NK-92 treated with Interleukin-12 subunit alpha and Interleukin-12 subunit beta, amount 100 ng/mL, for 24 hours (cell line): Measurements from ENCODE around the gene TBC1D9B.

Source experiments
- DNase-seq: peaks from one replicate; lab custom pipeline; 2025; lab: John Stamatoyannopoulos, UW

TBC1D9B gene

GRCh38 chr5:179906795-179907555 is 722 bp downstream of the TBC1D9B start:
- no peak for DNase-seq

DNA sequence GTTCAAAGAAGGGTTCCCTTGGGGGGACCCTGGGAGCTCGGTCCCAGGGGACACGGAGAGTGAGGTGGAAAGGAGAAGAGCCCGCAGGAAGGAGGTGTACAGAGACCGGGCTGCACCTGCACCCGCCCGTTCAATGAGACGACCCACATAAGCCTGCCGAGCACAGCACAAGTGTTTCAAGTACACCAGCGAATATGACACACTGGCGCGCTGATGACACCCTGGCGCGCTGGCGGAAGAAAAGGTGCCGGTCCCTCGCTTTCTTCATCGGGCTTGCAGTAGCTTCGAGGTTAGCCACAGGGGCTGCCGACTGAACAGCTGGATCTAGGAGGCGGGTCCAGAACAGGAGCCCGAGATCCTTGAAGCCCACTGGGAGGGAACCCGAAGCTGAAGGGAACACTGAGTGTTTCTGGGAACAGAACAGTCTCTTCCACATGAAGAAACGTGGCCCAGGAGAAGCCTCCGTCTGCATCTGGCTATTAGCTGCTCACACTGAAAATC is 1.4 kb downstream of the TBC1D9B start:
- no peak for DNase-seq

DNA sequence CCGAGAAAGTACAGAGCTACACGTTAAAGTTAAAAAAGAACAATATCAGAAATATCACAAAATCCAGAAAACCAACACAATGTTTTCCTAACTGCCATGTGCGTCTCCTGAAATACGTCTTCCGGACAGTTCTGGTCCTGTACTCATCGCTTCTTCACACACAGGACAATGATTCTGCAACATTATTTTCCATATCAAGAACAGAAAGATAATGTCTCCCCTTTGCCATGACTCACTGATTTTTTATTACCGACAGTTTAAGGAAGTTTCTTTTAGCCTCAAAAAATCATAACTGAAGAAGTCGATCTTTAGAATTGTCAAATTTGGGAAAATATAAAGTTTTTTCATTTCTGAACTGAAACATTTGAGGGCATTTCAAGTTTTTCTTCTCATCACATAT is 2.5 kb downstream of the TBC1D9B start:
- DNase-seq = no peak

DNA sequence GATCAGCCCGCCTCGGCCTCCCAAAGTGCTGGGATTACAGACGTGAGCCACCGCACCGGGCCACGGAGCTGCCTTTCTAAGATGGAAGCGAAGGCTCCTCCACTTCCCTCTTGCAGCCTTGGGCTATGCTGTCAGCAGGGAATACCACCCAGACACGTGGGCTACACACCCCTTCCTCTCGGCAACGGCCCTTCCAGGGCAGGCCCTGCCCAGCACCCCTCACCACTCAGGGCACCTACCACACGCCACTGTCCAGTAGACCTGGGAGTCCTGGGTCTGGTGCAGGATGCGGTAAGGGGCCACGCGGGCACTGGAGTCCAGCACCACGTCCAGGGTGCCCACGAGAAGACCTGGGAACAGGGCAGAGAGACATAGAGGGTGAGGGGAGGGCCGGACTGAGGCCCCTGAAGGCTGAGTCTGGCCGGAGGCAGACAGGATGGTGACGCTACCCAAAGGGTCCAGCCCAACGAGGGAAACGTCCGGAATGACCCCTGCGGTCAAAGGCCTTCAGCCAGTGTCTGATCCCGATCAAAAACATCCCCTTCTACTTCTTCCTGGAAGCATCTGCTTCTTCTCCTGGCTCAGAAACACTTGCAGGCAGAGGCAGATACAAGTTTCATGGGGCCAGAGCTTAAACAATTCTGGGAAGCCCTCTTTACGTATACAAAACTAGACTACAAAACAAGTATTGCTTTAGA is 3.1 kb downstream of the TBC1D9B start:
- no peak for DNase-seq

DNA sequence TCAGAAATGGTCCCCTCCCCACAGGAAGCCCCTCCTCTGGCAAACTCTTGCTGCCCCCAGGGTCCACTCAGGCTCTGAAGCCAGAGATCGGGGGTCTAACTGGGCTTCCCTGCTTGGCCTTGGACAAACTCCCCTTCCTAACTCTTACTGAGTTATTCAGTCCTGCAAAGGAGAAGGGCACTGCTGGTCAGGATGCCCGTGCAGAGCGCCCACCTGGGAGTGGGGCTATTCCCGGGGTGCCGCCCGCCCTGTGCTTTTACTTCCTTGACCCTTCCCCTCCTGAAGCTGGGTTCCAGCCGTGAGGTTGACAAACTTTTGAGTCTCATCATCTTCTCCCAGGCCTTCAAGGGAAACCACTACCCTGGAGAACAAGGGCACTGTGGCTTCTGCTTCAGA is 4.9 kb downstream of the TBC1D9B start:
- DNase-seq = no peak

DNA sequence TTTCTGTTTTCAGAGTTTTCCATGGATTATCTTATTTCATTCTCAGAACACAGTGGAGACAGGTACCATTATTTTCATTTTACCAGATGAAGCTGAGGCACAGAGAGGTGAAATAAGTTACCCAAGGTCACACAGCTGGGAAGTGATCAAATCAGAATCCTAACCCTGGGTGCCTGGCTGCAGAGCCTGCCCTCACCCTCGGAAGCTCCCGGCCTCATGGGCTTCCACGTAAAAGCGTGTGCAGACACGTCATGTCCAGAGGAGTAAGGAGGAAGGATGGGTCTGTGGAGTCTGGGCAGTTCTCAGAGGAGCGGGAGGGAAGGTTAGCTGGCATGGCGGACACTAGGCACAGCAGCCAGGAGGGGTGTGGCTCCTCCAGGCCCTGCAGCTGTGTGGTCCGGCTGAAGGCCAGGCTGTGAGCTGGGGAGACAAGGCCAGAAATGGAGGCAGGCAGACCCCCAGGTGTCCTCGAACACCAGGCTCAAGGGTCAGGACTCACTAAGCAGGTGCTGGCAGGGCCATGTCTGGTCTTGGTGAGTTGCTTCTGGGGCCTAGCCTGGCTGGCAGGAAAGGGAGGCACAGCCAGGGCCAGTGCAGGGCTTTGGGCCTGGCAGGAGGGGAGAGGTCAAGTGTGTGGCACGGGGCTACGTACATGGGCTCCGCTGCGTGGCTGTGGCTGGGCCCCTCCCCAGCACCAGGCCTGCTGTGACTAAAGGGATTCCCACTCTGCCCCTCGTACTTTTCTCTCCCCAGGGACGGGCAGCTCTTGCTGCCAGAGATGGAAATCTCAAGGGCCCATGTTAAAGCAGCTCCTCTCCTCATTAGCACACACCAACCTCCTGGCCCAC is 5.6 kb downstream of the TBC1D9B start:
- no peak for DNase-seq

- no peak for DNase-seq
These were observed 6.2 kb downstream of the TBC1D9B start for GRCh38 chr5:179901462-179901861.

DNA sequence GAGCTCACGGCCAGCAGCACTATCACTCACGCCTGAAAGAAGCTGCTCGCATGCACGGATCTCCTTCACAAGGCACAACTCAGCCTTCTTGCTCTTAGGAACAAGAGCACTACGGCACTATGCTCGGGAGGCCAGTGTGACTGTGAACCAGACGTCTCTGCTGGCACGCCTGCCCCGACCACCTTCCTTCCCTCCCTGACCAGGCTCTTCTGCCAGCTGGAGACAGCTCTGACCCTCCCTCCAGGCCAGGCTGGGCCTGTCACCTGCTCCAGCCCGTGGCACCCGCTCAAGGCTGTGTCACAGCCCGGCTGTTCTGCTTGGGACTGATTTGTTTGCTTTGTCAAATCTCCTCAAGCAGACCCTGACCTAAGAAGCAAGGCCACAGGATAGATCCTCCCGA is 7.0 kb downstream of the TBC1D9B start:
- DNase-seq = no peak

DNA sequence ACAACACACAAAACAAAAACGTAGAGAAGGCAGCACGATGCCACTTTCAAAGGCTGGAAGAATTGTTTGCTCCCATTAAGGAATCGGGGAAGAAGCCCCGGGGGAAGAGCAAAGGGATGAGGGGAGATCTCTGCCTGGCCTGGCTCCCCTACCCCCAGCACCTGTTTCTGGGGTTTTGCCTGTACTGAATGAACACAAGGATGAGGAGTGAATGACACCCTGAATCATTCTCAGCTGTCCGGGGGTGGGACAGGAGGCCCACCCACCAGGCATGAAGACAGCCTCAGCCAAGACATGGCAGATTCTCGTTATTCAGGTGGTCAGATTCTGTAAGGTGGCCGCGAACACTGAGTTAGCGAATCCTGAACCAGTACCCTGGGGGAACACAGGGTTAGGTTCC is 7.5 kb downstream of the TBC1D9B start:
- DNase-seq = no peak

GRCh38 chr5:179895861-179896260 is 11.8 kb downstream of the TBC1D9B start:
- no peak for DNase-seq

DNA sequence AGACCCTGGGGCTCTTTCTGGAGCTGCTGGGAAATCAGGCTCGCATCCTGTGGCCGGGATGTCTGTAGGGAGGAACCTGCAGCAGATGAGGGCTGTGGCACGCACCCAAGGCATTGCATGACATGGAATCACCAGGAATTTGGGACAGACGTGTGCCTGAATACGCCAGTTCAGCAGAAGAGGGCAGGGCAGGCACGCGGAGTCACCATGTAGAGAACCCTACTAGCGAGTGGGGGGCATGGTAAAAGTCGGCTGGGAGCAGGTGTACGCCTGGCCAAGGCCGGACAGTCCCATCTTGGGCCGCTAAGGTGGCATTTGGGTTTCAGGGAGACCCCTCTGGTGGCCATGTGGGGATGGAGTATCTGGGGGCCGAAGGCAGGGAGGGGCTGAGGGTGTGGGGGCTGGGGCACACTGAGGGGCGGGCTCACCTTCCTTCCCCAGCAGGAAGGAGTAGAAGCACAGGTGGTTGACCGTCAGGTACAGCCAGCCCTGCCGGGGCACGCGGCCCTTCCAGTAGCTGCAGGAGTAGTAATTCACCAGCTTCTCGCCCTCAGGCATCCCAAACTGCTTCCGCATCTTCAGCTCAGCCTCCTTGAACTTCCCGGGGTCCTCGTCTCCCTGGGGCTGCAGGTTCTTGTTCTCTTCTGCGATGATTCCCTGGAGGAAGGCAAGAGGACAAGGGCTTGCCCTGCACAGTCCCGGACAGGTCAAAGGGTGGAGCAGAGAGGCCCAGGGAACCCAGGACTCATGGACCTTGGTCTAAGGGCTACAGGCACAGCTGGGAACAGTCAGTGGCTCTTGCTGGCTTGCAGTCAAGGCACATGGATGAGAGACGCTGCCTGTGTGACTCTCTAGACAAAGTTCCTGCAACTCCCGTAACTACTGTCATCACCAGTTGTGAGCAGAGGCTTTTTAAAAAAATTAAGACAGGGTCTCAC is 13.5 kb downstream of the TBC1D9B start:
- no peak for DNase-seq

- DNase-seq = no peak
These were observed 14.4 kb downstream of the TBC1D9B start for GRCh38 chr5:179893076-179893957.

GRCh38 chr5:179892255-179892654 is 15.4 kb downstream of the TBC1D9B start:
- no peak for DNase-seq

- DNase-seq = no peak
These were observed 16.7 kb downstream of the TBC1D9B start for GRCh38 chr5:179890751-179891682.

DNA sequence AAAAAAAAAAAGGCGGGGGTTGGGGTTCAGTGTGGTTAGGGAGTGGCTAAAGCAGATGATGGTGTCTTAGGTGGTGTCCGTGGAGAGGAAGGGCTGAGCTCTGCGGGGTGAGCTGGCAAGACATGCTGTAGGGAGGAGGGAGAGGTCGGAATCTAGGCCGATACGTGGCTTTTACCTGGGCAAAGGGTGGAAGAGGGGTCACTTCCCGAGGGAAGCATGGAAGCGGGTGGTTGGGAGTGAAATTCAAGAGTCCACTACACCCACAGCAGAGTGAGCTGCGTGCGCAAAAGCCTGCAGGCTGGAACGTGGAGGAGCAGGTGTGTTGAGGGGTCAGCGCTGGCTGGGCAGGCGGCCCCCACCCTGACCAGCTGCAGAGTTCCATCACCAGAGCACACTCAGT is 17.8 kb downstream of the TBC1D9B start:
- no peak for DNase-seq

DNA sequence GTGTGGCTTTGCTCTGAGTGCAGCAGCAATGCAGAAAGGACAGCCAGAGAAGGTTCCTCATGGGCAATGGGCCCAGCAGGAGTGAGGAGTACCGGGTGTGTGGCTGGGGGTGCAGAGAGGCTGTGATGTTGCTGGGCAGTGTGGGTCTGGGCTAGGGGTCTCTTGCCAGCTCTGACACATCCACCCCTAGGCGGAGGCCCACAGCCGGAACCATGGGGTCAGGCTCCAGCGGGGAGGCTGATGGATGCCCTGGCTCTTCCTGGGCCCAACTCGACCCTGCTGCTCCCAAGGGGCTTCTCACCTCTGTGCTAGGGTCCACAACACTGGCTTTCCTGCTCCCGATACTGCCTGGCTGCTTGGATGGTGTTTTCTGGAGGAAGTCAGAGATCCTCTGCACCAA is 19.9 kb downstream of the TBC1D9B start:
- no peak for DNase-seq

DNA sequence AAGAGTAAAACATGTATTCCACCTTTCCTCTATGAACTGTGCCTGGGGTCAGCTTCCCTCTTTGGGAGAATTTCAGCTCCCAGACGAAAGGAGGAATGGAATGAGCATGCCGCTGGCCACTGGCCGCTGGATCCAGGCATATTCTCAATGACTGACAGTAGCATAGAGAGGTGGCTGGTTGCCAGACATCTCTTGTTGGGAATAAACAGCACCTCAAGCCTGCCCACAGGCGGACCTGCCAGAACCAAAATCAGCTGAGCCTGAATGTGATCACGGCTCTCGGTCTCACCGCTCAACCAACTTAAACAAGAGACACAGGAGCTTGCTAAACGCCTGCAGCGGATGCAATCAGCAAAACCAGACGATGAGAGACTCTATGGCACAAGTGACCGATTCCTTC is 20.6 kb downstream of the TBC1D9B start:
- no peak for DNase-seq

GRCh38 chr5:179886190-179886911 is 21.3 kb downstream of the TBC1D9B start:
- no peak for DNase-seq
